Right ventricle myocardium superior (tissue), 1 donor: Measurements from ENCODE around the gene GNAT3. TPM values are rescaled to one million over a fixed set of nuclear protein-coding genes. Genes with fewer than 3 reads are reported as not detected.

Experiments used
- ATAC-seq: fragments of 200-7000 bp; cut with Tn5 transposase; one replicate; pipeline ENCODE4 v1.9.1; 2020; ENCODE audit warnings: mild to moderate bottlenecking; ENCODE audit not compliant: poor library complexity
- DNase-seq: peaks from one replicate; pipeline ENCODE4 v3.0.0-alpha.2; 2020
- intact Hi-C: fragments of 100-400 bp; cut with DNase I; formaldehyde crosslinking; loops from one replicate; pipeline ENCODE4 v1.11.2; 2022
- total RNA-seq: library from RNA; stranded (reverse); fragmentation: NEBNext Ultra II Directional; extraction: Animal tissue kit (Norgen Biotek cat#: 25700); gene quantifications from one replicate; pipeline ENCODE4 v1.2.1, GENCODE V29; 2021
- donor health status: DM: no; HTN: yes; CAD: no; lungs with severe emphysema.

The GNAT3 gene
- total RNA-seq, 1 donor from 2014 or later, result not detected

DNA sequence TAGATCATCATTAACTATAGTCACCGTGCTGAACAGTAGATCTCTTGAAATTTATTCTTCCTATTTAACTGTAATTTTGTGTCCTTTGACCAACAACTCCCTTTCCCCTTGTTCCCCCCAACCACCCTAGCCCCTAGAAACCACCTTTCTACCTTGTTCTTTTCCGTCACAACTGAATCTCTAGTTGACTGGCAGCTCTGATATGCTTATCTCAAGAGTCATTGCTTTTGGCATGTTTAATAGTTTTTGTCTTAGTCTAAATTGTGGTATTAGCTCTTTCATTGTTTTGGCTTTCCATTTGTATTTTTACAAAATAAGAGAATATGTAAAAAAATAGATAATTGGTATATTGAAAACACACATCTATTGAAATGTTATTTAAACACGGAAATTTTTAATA, 1.8 kb downstream of the GNAT3 start:
- intact Hi-C loops, result no loop called here
- ATAC-seq (no peak), DNase-seq (no peak)

DNA sequence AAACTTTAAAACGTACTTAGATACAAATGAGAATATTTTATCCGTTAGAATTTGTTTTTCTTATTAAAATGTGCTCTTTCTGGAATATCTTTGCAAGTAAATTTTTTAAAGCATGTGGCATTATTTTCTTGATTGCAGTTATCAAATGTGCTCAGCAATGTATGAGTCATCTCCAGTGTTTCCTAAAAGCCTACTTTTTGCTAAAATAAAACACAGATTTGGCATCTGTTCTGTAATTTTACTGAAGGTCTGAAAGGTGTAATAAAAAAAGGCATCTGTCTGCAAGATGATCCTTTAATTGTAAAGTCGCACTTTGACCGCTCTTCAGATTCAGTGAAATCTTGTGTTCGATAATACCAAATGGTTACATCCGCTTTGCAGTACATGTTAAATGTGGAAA, 3.4 kb downstream of the GNAT3 start:
- ATAC-seq, result no peak
- intact Hi-C loops, result no loop called here
- DNase-seq, result no peak

DNA sequence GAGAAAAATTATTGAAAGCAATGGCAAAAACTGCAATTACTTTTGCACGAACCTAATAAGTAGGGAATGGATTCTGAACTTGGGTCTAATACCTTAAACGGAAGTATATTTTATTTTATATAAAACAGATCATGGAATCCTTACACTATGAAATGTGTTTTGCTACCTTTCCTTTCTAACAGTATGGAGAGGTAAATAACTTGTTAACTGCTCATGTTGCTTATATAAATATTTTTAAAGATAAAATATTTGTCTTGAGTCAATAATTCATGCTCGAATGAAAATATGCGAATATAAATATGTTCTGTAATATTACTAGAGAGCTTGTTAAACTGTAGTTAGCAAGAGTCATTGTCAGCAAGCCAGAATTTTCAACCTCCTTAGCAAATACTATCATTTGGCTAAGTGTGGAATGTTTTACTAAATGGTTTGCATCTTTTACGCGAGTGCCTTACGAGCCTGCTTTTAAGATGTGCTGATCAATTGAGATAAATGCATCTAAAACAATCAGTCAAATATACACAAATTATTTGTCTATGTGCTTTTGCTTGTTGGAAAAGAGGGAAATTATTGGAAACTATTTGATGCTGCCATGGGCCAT, 5.9 kb downstream of the GNAT3 start:
- no peak for ATAC-seq
- no peak for DNase-seq
- intact Hi-C loops, result no loop called here

DNA sequence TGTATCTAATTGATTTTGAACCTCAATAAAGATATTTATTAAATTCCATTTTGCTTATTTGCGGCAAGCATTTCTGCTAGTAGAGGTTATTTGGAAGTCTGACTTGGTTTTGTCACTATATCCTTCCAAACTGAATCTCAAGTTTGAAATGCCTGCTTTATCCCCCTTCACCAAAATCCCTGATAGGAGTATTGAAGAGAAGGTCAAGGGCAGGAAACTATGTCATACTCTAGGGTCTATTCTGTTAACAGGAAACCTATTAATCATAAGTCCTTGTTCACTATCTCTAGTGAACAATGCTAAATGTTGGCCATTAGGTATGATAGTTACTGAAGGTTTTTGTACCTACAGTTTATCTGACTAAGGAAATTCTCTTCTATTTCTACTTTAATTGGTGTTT, 11.5 kb downstream of the GNAT3 start:
- no peak for ATAC-seq
- no peak for DNase-seq
- intact Hi-C loops, result no loop called here

DNA sequence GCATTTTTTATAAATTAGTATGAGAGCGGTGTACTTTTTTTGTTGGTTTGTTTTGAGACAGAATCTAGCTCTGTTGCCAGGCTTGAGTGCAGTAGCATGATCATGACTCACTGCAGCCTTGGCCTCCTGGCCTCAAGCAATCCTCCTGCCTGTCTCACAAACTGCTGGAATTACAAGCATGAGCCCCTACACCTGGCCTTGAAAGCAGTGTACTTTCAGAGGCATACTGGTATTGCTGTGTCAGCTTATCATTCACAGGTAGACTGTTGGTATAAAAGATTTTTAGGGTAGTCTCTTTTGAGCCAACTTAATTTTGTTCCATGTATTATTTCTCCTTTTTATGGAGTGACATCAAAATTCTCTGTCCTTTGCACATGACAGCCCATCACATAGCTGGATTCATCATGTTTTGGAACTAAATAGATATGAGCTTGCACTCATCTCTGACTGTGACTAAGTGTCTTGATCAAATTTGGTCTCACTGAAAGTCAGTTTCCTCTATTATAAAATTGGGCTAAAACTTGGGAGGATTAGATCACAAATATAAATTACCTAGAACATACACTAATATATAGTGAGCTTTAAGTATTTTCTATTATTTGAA, 12.4 kb downstream of the GNAT3 start:
- intact Hi-C loops, result no loop called here
- ATAC-seq (peak; percentile 80), DNase-seq (no peak)

DNA sequence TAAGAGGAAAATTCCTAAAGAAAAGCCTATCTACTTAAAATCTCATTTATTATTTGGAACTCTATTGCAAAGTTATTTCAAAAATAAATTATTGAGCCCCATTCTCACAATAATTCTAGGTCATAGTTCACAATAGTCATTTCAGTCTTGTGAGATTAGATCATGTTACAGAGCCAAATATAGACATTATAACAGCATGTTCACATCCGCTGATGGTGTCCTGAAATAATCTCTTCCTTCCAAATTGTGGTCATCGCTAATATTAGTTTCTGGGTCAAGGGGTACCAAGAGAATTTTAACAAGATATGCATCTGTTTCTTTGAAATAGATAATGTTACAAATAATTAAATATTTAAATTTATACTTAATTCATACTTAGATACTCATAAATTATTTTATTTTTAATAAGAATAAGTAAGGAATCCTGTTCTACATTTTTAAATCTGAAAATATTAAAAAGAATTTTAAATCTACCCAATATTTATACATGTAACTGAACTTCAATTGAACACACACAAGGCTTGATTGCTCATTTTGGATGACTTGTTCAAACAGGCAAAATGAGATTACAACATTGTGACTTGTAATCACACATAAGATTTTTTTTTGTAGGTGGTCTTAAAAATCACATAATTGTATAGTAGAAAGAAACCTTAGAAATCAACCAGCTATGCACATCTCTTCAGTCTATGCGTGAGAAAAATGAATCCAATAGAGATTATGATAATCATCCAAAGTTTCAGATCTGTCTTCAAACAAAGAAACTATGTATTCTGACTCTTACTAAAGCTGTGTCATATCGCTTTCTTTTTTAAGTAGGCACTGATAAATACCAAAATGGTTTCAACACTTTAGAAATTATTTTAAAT, 13.1 kb downstream of the GNAT3 start:
- ATAC-seq, result peak; percentile 86
- intact Hi-C loops, result no loop called here
- no peak for DNase-seq

DNA sequence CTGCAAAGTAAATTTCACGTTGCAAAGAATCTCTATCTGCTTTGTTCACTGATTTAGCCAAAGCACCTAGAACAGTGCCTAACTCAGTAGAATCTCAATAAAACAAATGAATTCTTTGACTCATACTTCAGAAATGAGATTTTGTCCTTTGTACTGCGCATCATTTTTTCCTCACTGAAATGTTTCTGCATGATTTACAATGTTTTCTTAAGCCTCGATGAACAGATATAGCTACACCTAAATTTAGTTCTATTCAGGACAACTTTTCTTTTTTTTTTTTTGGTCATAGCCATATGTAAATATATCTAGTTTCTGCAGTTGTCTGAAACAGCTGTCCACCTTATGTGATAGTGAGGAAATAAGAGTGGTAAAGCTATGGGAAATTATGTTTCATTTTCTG, 15.3 kb downstream of the GNAT3 start:
- ATAC-seq (no peak), DNase-seq (no peak)
- intact Hi-C loops, result no loop called here

DNA sequence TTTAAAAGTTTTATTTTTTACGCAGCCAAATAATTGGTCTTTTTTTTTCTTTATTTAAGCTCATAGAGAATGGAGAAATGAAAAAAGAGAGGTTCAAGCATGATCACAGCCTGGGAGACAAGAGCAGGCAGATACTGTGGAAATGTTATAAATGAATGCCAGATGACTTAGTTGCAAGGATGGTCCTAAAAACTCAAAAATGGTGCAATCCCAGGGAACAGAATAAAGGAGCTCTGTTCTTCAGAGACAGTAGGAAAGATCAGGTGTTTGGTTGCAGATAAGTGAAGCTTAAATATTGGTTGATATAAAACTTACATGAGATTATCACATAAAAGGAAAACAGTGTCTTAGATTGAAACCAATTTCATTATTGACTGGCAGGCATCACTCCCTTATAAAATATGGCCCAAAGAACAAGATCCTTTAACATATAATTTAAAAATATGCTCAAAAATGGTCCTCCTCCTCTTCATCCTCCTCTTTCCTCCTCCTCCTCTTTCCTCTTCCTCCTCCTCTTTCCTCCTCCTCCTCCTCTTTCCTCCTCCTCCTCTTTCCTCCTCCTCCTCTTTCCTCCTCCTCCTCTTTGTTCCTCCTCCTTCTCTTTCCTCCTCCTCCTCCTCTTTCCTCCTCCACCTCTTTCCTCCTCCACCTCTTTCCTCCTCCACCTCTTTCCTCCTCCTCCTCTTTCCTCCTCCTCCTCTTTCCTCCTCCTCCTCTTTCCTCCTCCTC, 18.6 kb downstream of the GNAT3 start:
- DNase-seq (no peak), ATAC-seq (no peak)
- intact Hi-C loops, result no loop called here

DNA sequence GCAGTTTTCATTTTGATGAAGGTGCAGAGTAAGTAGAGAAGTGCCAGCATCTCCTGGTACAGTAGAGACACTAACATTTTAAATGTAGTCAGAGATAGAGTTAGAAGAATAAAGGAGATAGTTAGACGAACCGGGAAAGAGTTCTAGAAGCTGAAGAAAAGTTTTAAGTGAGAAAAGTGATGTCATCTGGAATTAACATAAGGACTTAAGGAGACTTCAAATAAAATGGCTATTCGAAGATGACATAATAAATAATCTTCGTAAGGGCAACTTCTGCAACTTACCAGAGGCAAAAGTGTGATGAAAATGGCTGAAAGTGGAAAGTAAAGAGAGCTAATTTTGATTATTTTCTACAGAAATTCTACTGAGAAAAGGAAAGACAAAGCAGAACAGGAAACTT, 20.4 kb downstream of the GNAT3 start:
- intact Hi-C loops, result no loop called here
- ATAC-seq (no peak), DNase-seq (no peak)

DNA sequence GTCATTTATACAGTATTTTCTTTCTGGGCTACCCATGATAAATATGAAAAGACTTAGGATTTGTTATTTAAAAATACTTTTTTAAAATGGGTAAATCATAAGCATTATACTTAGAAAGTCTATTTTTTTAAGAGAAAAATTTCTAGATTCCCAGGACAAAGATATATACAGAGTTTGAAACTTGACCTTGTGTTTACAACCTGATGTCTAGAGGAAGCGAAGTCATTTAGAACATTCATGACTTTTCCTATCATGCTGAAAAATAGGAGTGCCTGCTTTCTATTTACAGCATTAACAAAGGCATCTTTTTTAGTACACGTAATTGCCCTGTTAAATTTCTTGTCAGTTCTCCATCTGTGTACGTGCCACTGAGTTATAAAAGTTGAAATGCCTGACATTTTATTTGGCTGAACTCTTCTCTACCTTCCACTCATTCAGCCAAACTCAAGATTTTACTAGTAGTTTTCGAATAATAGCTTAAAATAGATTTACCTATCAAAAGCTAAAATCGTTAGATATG, 23.0 kb downstream of the GNAT3 start:
- intact Hi-C loops, result loop anchor here (10.0 kb wide), 1 partner anchor 116 kb away; no protein-coding TSS in a partner anchor
- ATAC-seq (peak; percentile 20), DNase-seq (no peak)

DNA sequence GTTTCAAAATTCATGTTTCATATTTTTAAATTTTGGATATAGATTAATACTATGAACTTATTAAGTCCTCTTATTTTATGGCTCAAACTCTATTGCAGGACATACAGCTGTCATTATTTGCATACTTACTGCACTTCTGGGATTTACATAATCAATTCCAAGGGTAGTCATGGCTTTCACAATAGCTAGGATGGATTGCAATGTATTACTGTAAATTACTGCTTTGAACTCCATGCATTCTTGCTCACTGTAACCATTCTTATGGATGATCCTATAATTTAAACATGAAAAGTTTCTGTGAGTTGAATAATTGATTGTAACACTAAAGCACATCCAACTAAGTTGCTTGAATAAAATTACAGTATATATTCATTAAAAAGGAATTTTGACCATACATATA, 23.5 kb downstream of the GNAT3 start:
- DNase-seq (no peak), ATAC-seq (no peak)
- intact Hi-C loops, result loop anchor here (10.0 kb wide), 1 partner anchor 116 kb away; no protein-coding TSS in a partner anchor

DNA sequence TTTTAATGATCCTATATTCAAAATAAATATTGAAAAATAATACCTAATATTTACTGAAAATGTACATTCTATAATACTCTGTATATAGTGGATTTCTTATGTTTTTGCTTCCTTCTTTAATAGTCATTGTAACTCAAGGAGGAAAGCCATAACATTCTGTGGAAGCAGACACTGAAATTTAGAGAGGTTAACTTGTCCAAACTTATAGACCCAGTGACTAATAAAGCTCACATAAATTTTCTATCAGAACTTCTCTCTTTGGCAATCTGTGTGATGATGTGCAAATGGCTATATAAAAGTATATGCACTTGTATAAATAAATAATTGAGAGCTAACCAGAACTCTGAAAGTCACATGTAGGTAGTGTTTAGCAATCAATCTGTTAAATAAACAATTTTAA, 26.1 kb downstream of the GNAT3 start:
- DNase-seq (no peak), ATAC-seq (no peak)
- intact Hi-C loops, result loop anchor here (10.0 kb wide), 1 partner anchor 119 kb away; no protein-coding TSS in a partner anchor

DNA sequence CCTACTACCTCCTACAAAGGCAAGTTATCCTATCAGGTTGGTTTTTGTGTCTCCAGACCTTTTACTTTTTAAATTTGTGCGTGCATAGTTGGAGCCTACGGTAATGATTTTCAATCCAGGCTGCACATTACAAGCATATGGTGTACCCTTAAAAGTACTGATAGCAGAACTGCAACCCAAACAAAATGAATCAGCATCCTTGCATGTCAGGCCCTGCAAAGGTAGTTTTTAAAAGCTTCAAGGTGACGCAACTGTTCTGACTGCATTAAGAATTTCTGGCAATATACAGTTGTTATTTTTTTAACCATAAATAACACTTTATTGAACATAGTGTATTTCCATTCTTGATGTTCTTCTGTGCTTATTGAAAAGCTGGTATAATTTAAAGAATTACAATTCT, 28.9 kb downstream of the GNAT3 start:
- intact Hi-C loops, result loop anchor here (10.0 kb wide), 1 partner anchor 122 kb away; no protein-coding TSS in a partner anchor
- ATAC-seq (no peak), DNase-seq (no peak)

DNA sequence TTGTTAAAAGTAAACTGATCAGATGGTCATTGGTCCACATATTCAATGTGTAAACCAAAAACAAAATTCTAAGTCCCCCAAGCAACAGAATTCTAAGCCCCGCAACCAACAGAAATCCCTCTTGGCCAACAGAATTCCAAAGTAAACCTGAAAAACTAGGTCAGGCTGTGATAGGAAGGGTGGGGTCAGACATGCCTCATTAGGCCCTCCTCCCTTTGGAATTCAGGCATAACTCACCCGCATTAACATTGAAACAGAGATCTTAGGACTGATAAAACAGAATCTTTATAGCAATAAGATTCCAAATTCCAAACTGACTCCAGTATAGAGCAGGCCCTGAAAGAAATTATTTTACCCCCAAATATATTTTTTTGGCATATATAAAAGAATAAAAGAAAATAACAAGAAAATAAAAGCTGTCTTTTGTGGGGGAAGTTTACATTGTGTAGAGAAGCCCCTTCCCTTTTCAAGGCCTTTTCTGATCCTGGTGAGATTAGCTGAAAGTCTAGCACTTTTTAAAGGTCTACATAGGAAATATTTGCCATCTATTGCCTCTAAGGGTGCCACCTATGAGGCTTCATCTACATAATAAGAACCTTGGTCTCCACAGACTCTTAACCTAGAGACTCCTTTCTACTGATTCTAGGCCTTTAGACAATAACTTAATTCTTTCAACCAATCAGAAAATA, 30.5 kb downstream of the GNAT3 start:
- intact Hi-C loops, result loop anchor here (10.0 kb wide), 1 partner anchor 123 kb away; no protein-coding TSS in a partner anchor
- DNase-seq, result no peak
- ATAC-seq, result no peak

DNA sequence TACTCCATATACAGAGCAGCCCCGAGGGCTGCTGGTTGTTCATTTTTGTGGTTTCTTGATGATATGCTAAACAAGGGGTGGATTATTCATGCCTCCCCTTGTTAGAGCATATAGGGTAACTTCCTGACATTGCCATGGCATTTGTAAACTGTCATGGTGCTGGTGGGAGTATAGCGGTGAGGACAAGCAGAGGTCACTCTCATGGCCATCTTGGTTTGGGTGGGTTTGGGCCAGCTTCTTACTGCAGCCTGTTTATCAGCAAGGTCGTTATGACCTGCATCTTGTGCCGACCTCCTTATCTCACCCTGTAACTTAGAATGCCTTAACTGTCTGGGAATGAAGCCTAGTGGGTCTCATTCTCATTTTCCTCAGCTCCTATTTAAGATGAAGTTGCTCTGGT, 31.3 kb downstream of the GNAT3 start:
- intact Hi-C loops, result loop anchor here (10.0 kb wide), 1 partner anchor 124 kb away; no protein-coding TSS in a partner anchor
- DNase-seq (no peak), ATAC-seq (no peak)

DNA sequence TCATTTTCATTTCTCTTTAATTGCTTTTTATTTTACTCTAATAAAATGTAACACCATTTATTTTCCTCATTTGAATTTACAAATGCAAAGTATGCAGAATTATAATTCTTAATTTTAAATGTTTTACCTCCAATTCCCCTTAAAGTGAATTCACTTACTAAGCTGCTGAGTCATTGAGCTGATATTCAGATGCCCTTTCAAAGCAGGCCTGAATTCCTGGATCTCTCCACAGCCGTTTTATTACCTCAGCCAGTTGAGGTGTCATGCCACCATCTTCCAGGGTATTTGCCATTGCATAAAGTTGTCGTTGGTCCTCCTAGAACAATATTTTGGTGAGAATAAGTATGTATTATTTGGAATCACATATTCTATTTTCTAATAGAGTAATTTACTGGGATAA, 33.2 kb downstream of the GNAT3 start:
- no peak for DNase-seq
- ATAC-seq, result peak; percentile 48
- intact Hi-C loops, result no loop called here

DNA sequence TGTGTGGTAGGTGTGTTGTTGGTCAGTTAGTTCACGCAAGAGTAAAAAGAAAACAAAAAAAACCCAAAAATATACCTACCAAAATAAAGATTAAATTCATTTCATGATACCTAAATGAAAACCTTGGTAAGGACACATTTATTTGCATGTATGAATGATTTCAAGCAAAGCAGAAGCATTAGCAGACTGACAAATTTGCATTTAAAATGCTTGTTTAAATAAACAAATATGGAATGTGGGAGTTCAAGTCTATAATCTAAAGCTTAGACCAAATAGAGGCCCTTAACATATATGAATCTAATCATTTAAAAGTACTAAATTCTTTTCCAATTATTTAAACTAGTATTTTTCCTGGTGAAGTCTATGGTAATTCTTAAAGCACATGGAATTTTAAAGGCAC, 35.8 kb downstream of the GNAT3 start:
- ATAC-seq (no peak), DNase-seq (no peak)
- intact Hi-C loops, result no loop called here

DNA sequence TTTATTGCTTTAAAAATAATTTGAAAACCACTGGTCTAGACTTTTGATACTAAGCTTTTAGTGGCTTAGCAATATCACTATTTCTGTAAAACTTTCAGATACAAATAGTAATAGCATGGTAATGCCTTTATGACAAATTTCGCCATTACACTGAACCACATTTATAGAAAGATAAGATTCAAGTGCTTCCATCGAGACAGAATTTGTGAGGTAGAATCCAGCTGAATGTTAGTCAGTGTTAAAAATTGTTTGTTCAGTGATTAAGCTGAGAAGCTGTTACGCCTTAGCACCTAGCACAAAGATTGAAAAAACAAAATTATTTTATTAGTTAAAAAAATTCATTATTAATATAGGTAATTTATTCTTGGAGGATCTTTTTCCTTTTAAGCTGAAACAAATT, 36.5 kb downstream of the GNAT3 start:
- intact Hi-C loops, result no loop called here
- ATAC-seq, result no peak

More for the DNA sequence above, 36.5 kb downstream of the GNAT3 start:
- DNase-seq, result no peak
